GM12878 (cell line): Measurements from ENCODE around the gene DCAF12. TPM values are rescaled to one million over a fixed set of nuclear protein-coding genes. Genes with fewer than 3 reads are reported as not detected.

Experiments
- BCL11A ChIP-seq: IDR thresholded peaks from 2 replicates; pipeline ENCODE4 v1.6.1; 2011; ENCODE audit warnings: low read depth, low read length
- ESRRA ChIP-seq: IDR thresholded peaks from 2 replicates; pipeline ENCODE4 v1.6.1; 2012; ENCODE audit warnings: mild to moderate bottlenecking, low read length, improper control_type of control experiment
- MYB ChIP-seq: fragments of 150-350 bp; IDR thresholded peaks from 2 replicates; pipeline ENCODE4 v1.6.1; 2014; ENCODE audit warnings: mild to moderate bottlenecking, low read depth, low read length, borderline replicate concordance
- NBN ChIP-seq: fragments of 450-650 bp; IDR thresholded peaks from 2 replicates; pipeline ENCODE4 v1.6.1; 2016
- NFIC ChIP-seq: IDR thresholded peaks from 2 replicates; pipeline ENCODE4 v1.6.1; 2012; ENCODE audit warnings: low read depth, mild to moderate bottlenecking, inconsistent platforms, low read length, moderate library complexity
- polyA plus RNA-seq, 11 experiments: library from polyadenylated mRNA; depleted of rRNA in 4 of 11; unstranded in 6 of 11; stranded (reverse) in 5 of 11; fragments of >200 nt; fragmentation: Nextera tagmentation in 4 of 11; fragmentation: Illumina TruSeq in 1 of 11; extraction: Ambion mirVana in 4 of 11; extraction: Trizol in 1 of 11; gene quantifications; 1 replicate in 1 of 11; 2 replicates in 10 of 11; pipeline versions ENCODE4 v1.2.1 to v1.2.3, GENCODE V29; 2011 to 2016; ENCODE audit warnings: inconsistent platforms in 2 of 11, missing spikeins in 2 of 11, low read depth in 1 of 11
- total RNA-seq, 4 experiments: library from RNA; depleted of rRNA in 3 of 4; stranded (reverse); fragments of >200 nt in 3 of 4; fragmentation: Illumina TruSeq in 1 of 4; extraction: Trizol in 1 of 4; gene quantifications; 2 replicates each; pipeline versions ENCODE4 v1.2.1 to v1.2.3, GENCODE V29; 2013 to 2021
- TF ChIP-seq, protein P1 (sequence below): IDR thresholded peaks from 2 replicates; pipeline ENCODE4 v1.6.1; 2012; ENCODE audit warnings: improper control_type of control experiment, low read depth, low read length; ENCODE audit not compliant: insufficient replicate concordance
- TF ChIP-seq, protein P2 (sequence below): fragments of 450-650 bp; IDR thresholded peaks from 2 replicates; pipeline ENCODE4 v1.6.1; 2018; ENCODE audit warnings: borderline replicate concordance, mild to moderate bottlenecking; ENCODE audit not compliant: partially characterized antibody

Gene DCAF12
- total and polyA plus RNA-seq, 10 of the 15 experiments (the other 5 are each of a cell fraction or from before 2014, with no cell fraction given): 11.7 to 57.6 (median 34.6) TPM

DNA sequence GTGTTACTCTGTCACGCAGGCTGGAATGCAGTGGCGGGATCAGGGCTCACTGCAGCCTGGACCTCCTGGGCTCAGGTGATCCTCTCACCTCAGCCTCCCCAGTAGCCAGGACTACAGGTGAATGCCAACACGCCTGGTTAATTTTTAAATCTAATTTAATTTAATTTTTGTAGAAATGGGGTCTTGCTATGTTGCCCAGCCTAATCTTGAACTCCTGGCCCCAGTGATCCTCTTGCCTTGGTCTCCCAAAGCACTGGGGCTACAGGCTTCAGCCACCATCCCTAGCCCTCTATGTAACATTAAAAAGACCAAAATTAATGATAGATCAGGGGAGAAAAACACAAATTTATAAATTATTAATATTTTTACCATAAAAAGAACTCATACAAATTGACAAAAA is 66.5 kb downstream of the DCAF12 start (continued):
- TF ChIP-seq, protein P1, sequence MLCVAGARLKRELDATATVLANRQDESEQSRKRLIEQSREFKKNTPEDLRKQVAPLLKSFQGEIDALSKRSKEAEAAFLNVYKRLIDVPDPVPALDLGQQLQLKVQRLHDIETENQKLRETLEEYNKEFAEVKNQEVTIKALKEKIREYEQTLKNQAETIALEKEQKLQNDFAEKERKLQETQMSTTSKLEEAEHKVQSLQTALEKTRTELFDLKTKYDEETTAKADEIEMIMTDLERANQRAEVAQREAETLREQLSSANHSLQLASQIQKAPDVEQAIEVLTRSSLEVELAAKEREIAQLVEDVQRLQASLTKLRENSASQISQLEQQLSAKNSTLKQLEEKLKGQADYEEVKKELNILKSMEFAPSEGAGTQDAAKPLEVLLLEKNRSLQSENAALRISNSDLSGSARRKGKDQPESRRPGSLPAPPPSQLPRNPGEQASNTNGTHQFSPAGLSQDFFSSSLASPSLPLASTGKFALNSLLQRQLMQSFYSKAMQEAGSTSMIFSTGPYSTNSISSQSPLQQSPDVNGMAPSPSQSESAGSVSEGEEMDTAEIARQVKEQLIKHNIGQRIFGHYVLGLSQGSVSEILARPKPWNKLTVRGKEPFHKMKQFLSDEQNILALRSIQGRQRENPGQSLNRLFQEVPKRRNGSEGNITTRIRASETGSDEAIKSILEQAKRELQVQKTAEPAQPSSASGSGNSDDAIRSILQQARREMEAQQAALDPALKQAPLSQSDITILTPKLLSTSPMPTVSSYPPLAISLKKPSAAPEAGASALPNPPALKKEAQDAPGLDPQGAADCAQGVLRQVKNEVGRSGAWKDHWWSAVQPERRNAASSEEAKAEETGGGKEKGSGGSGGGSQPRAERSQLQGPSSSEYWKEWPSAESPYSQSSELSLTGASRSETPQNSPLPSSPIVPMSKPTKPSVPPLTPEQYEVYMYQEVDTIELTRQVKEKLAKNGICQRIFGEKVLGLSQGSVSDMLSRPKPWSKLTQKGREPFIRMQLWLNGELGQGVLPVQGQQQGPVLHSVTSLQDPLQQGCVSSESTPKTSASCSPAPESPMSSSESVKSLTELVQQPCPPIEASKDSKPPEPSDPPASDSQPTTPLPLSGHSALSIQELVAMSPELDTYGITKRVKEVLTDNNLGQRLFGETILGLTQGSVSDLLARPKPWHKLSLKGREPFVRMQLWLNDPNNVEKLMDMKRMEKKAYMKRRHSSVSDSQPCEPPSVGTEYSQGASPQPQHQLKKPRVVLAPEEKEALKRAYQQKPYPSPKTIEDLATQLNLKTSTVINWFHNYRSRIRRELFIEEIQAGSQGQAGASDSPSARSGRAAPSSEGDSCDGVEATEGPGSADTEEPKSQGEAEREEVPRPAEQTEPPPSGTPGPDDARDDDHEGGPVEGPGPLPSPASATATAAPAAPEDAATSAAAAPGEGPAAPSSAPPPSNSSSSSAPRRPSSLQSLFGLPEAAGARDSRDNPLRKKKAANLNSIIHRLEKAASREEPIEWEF: no peak
- TF ChIP-seq BCL11A (no peak), NFIC (no peak), ESRRA (no peak), NBN (no peak), MYB (no peak)
- TF ChIP-seq, protein P2, sequence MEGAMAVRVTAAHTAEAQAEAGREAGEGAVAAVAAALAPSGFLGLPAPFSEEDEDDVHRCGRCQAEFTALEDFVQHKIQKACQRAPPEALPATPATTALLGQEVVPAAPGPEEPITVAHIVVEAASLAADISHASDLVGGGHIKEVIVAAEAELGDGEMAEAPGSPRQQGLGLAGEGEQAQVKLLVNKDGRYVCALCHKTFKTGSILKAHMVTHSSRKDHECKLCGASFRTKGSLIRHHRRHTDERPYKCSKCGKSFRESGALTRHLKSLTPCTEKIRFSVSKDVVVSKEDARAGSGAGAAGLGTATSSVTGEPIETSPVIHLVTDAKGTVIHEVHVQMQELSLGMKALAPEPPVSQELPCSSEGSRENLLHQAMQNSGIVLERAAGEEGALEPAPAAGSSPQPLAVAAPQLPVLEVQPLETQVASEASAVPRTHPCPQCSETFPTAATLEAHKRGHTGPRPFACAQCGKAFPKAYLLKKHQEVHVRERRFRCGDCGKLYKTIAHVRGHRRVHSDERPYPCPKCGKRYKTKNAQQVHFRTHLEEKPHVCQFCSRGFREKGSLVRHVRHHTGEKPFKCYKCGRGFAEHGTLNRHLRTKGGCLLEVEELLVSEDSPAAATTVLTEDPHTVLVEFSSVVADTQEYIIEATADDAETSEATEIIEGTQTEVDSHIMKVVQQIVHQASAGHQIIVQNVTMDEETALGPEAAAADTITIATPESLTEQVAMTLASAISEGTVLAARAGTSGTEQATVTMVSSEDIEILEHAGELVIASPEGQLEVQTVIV: no peak
